Measurements from ENCODE around the gene AP3D1. TPM values are rescaled to one million over a fixed set of nuclear protein-coding genes. Genes with fewer than 3 reads are reported as not detected.

AP3D1 gene
- total and polyA plus RNA-seq, 2 donors (not counting 3 experiments of a cell fraction or from before 2014, with no cell fraction given) = 130 to 137 TPM

DNA sequence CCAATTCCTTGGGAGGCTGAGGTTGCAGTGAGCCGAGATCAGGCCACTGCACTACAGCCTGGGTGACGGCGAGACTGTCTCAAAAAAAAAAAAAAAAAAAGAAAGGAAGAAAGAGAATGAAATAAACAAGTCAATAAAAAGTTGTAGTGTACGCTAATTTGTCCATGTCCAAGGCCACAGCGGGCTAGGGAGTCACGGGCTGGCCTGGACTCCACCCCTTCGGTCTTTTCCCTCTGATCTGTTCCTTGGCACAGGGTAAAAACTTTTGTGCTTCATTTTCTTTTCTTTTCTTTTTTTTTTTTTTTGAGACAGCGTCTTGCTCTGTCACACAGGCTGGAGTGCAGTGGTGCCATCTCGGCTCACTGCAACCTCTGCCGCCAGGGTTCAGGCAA is 80.9 kb downstream of the AP3D1 start:
- Histone ChIP-seq H3K4me3 (replicated peaks in 1 of 3; ENCODE audit: insufficient read depth in 1 of 3, low read depth in 1 of 3, low read length in 3 of 3) (no peak overlapping the region), H3K9me1 (replicated peaks; ENCODE audit: control insufficient read depth, extremely low read depth, insufficient read depth, low read length) (no peaks in the 10 kb centered on the region), H3K79me2 (ENCODE audit: control insufficient read depth, insufficient read depth, low read length) (no peaks in the 10 kb centered on the region), H3K4me2 (ENCODE audit: insufficient read depth, low read length) (no peak overlapping the region), H2AFZ (ENCODE audit: low read depth, low read length) (no peak overlapping the region), H3K4me1 (ENCODE audit: control insufficient read depth, extremely low read depth, insufficient read depth, low read length) (no peaks in the 10 kb centered on the region), H3K27me3 (ENCODE audit: control insufficient read depth in 2 of 2, insufficient read depth in 2 of 2, low read length in 2 of 2) (no peaks in the 10 kb centered on the region), H3K9me3 (replicated peaks; ENCODE audit: control insufficient read depth, insufficient read depth, low read length) (no peaks in the 10 kb centered on the region), H3K9ac (replicated peaks; ENCODE audit: extremely low read depth, insufficient read depth, low read length) (no peak overlapping the region), H3K27ac (ENCODE audit: insufficient read depth, low read depth, low read length) (no peak overlapping the region), H4K20me1 (replicated peaks; ENCODE audit: control insufficient read depth, extremely low read depth, insufficient read depth, low read length) (no peaks in the 10 kb centered on the region), H3K36me3 (ENCODE audit: control insufficient read depth in 2 of 2, extremely low read depth in 1 of 2, insufficient read depth in 2 of 2, low read length in 2 of 2) (peaks cover 0 to 21% of the 10 kb centered on the region in 2 experiments)
- no peak for DNase-seq (ENCODE audit: low read depth, low spot score)
- intact Hi-C loops (cut with micrococcal nuclease) (no loop called here), dilution Hi-C loops (cut with MboI; ENCODE audit: extremely low pct_ligation_motif_present, low sequenced_read_pairs) (no loop called here)
- CTCF ChIA-PET = interaction anchor here (0.6 to 3.9 kb wide), 28 partner anchors 9 to 173 kb away, joined by 3 to 75 read pairs (median 4); partner anchors contain the start of gene BTBD2
- TF ChIP-seq, protein P1, sequence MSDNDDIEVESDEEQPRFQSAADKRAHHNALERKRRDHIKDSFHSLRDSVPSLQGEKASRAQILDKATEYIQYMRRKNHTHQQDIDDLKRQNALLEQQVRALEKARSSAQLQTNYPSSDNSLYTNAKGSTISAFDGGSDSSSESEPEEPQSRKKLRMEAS (IDR thresholded peaks at IDR 0.05; ENCODE audit: insufficient read depth, insufficient read length) = no peak
- TF ChIP-seq GATA2 (IDR thresholded peaks at IDR 0.05; ENCODE audit: insufficient read depth, insufficient read length, low read depth, low read length) (no peak), FOS (IDR thresholded peaks at IDR 0.05; ENCODE audit: borderline replicate concordance, insufficient read depth, low read length) (no peak), POLR2AphosphoS5 (IDR thresholded peaks at IDR 0.05; ENCODE audit: insufficient read depth, low read depth, low read length) (no peak), JUN (IDR thresholded peaks at IDR 0.05; ENCODE audit: borderline replicate concordance, insufficient read depth, insufficient read length, low read depth) (no peak), POLR2A (IDR thresholded peaks at IDR 0.05; ENCODE audit: low read depth, low read length) (no peak), EZH2 (IDR thresholded peaks at IDR 0.05; ENCODE audit: borderline replicate concordance, low read depth, low read length, severe bottlenecking) (no peak), MYC (IDR thresholded peaks at IDR 0.05; ENCODE audit: low read depth, low read length) (no peak)
- TF ChIP-seq, protein P2, sequence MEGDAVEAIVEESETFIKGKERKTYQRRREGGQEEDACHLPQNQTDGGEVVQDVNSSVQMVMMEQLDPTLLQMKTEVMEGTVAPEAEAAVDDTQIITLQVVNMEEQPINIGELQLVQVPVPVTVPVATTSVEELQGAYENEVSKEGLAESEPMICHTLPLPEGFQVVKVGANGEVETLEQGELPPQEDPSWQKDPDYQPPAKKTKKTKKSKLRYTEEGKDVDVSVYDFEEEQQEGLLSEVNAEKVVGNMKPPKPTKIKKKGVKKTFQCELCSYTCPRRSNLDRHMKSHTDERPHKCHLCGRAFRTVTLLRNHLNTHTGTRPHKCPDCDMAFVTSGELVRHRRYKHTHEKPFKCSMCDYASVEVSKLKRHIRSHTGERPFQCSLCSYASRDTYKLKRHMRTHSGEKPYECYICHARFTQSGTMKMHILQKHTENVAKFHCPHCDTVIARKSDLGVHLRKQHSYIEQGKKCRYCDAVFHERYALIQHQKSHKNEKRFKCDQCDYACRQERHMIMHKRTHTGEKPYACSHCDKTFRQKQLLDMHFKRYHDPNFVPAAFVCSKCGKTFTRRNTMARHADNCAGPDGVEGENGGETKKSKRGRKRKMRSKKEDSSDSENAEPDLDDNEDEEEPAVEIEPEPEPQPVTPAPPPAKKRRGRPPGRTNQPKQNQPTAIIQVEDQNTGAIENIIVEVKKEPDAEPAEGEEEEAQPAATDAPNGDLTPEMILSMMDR (IDR thresholded peaks at IDR 0.05; ENCODE audit: extremely low read depth in 1 of 2, insufficient read depth in 1 of 2, low read depth in 1 of 2, low read length in 2 of 2) = no peak
- no peak for FAIRE-seq
- BruUV-seq (replicated peaks) = no TSS peak
- POLR2A ChIA-PET = interaction anchor here (0.7 kb wide), 1 partner anchor 718 kb away, joined by 3 read pairs; no protein-coding TSS in a partner anchor

All from endothelial cell of umbilical vein (primary cell).